Camera-type eye (tissue), 1 donor: Measurements from ENCODE around the gene EIF3B. TPM values are rescaled to one million over a fixed set of nuclear protein-coding genes. Genes with fewer than 3 reads are reported as not detected.

Source experiments
- total RNA-seq: library from RNA; depleted of rRNA; stranded (reverse); fragments of >200 nt; gene quantifications from one replicate; pipeline ENCODE4 v1.2.3, GENCODE V29; 2014

Gene EIF3B
- 116 TPM for total RNA-seq

GRCh38 chr7:2354186-2354938, at the start of gene EIF3B:
Gene EIF3B, plus strand, starts transcription at chr7:2354827. Its CDS starts 95 bp downstream, at chr7:2354922.

DNA sequence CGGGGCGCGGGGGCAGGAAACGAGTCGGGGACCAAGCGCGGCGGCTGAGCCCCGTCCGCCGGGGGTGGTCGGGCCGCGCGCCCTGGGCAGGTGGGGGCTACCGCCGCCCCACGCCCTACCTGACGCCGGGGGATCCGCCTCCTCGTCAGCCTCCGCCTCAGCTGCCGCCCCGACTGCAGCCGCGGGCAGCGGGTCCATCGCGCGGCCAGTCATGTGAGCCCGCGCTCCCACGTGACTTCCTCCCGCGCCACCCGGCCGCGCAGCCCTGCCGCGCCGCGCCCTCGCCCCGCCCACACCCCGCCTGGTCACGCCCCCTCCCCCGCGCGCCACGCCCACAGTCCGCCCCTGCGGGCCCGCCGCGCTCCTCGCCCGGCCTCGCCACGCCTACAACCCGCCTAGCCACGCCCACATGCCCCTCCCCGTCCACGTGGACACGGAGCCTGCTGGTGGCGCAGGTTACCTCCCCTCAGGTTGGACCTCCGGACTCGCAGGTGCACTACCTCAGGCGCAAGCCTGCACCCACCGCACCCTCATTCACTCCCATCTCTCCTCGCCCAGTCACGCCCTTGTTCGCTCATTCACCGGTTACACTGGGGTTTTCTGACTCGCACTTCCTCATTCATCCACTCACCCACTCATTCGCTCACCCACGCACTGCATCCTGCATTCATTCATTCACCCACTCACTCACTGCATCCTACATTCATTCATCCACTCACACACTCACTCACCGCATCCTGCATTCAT, 40.2 kb upstream of the EIF3B start, which contains the start of gene SNX8:
Gene SNX8, minus strand, starts transcription at position 233 of the 747 bp plus-strand sequence. Its CDS starts 20 bp downstream, at position 213.

DNA sequence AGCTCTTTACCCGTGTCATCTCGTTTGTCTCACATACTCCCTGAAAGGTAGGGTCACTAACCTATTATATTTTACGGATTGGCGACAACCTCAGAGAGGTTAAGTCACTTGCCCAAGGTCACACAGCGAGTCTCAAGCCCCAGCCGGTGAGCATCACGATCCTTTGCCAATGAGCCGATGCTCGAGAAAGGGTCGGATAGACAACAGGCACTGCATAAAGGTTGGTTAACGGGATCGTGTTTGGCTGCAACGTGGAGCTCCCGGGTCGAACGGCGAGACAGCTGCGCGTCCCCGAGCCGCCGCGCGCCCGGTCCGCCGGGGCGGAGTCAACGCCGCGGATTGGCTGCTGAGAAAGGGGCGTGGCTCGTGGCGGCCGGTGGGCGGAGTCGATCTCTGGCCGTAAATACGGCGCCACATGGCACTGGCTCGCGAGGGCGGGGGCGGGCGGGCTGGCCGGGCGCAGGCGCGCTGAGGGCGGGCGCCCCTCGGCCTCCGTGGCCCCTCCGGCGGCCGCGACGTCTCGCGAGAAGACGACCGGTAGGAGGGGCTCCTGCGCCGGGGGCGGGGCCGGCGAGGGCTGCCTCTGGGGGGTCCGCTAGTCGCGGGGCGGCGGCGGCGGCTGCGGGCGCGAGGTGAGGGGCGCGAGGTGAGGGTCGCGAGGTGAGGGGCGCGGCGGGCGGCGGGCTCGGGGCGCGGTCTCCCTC, 48.5 kb downstream of the EIF3B start, which contains the start of gene CHST12:
Gene CHST12, plus strand, starts transcription at position 598 of the 704 bp plus-strand sequence. CDS start 29,029 bp downstream, outside the sequence.

Other genes starting within 250 kb of the EIF3B start
- 43.6 TPM for gene MAD1L1, start 121.9 kb upstream of the EIF3B start, total RNA-seq
- 22.0 TPM for gene MRM2, start 112.6 kb upstream of the EIF3B start, total RNA-seq
- 16.6 TPM for gene NUDT1, start 112.6 kb upstream of the EIF3B start, total RNA-seq
- 31.0 TPM for gene SNX8, start 40.4 kb upstream of the EIF3B start, total RNA-seq
- 16.9 TPM for gene CHST12, start 48.8 kb downstream of the EIF3B start, total RNA-seq
- not detected for gene GRIFIN, start 121.6 kb downstream of the EIF3B start, total RNA-seq
- gene LFNG, start 164.9 kb downstream of the EIF3B start, total RNA-seq: 42.2 TPM
- gene BRAT1, start 200.7 kb downstream of the EIF3B start, total RNA-seq: 41.8 TPM
- gene IQCE, start 204.2 kb downstream of the EIF3B start, total RNA-seq: 22.2 TPM